K562 (cell line): ENCODE measurements around the gene PLA2G12B. TPM values are rescaled to one million over a fixed set of nuclear protein-coding genes. Genes with fewer than 3 reads are reported as not detected.
A peak's percentile ranks its signal among the peaks of the same experiment; 100 is the strongest.

Experiments used
- C11orf30 ChIP-seq: fragments of 450-650 bp; IDR thresholded peaks from 2 replicates; pipeline ENCODE4 v1.6.1; 2016; ENCODE audit warnings: low read depth, mild to moderate bottlenecking
- HIVEP1 ChIP-seq: fragments of 250-450 bp; sonication (Bioruptor Pico); IDR thresholded peaks from 2 replicates; pipeline ENCODE4 v1.4.0; 2020; ENCODE audit warnings: mild to moderate bottlenecking
- HSF4 ChIP-seq: fragments of 250-450 bp; sonication (Bioruptor Pico); IDR thresholded peaks from 2 replicates; pipeline ENCODE4 v2.1.2; 2022; ENCODE audit warnings: mild to moderate bottlenecking, moderate library complexity, borderline replicate concordance
- MAFF ChIP-seq: IDR thresholded peaks from 2 replicates; pipeline ENCODE4 v1.6.1; 2012; ENCODE audit warnings: low read length, improper control_type of control experiment
- NCOA2 ChIP-seq, 2 experiments: fragments of 450-650 bp; IDR thresholded peaks; 2 replicates each; pipeline ENCODE4 v1.6.1; 2018; ENCODE audit warnings: mild to moderate bottlenecking in 2 of 2, moderate library complexity in 1 of 2; ENCODE audit not compliant: partially characterized antibody in 2 of 2
- TAF15 ChIP-seq: fragments of 200-400 bp; formaldehyde crosslinking; IDR thresholded peaks from 2 replicates; pipeline ENCODE4 v1.6.1; 2017; ENCODE audit warnings: mild to moderate bottlenecking, low read depth, low read length, moderate library complexity
- polyA plus RNA-seq, 8 experiments: library from polyadenylated mRNA; depleted of rRNA in 4 of 8; stranded (reverse) in 5 of 8; unstranded in 3 of 8; fragments of >200 nt; fragmentation: Nextera tagmentation in 2 of 8; fragmentation: Illumina TruSeq in 1 of 8; extraction: Ambion mirVana in 2 of 8; extraction: Trizol in 1 of 8; gene quantifications; 2 replicates each; pipeline versions ENCODE4 v1.2.1 to v1.2.3, GENCODE V29; 2011 to 2014; ENCODE audit warnings: inconsistent platforms in 1 of 8, missing spikeins in 1 of 8
- total RNA-seq, 7 experiments: library from RNA; depleted of rRNA in 6 of 7; stranded (reverse); fragments of >200 nt in 6 of 7; fragmentation: Illumina TruSeq in 2 of 7; extraction: Trizol in 2 of 7; gene quantifications; 2 replicates each; pipeline versions ENCODE4 v1.2.1 to v1.2.3, GENCODE V29; 2011 to 2021; ENCODE audit warnings: low replicate concordance in 1 of 7
- TF ChIP-seq, protein P1 (sequence below), 2 experiments: fragments of 150-350 bp in 1 of 2; IDR thresholded peaks; 2 replicates each; pipeline ENCODE4 v1.6.1; 2012 to 2016; ENCODE audit warnings: low read depth in 2 of 2, low read length in 2 of 2, mild to moderate bottlenecking in 1 of 2, moderate library complexity in 1 of 2
- TF ChIP-seq, protein P2 (sequence below): sonication (generic); formaldehyde crosslinking; IDR thresholded peaks from 2 replicates; pipeline ENCODE4 v1.8.0; 2022; ENCODE audit warnings: mild to moderate bottlenecking, missing genetic modification reagents

The PLA2G12B gene
- total and polyA plus RNA-seq, 9 of the 15 experiments (the other 6 are each of a cell fraction or from before 2014, with no cell fraction given) = not detected

DNA sequence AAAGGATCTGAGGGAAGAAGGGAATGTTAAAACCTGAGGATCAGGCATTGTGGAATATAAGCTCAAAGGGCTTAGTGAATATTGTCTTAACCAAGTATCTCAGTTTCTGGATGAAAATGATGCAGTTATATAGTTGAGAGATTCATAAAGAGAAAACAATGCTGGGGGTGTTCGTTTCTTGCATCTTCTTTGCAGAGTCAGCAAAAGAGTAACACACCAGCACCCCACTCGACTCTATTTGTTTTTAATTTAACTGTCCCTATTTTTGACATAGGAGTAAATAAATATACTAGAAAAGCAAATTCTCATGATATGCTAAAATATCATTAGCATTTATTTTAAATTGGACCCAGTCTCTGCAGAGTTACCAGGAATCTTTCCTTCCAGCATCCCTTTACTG lies 68.7 kb downstream of the PLA2G12B start (continued):
- TF ChIP-seq, protein P1, sequence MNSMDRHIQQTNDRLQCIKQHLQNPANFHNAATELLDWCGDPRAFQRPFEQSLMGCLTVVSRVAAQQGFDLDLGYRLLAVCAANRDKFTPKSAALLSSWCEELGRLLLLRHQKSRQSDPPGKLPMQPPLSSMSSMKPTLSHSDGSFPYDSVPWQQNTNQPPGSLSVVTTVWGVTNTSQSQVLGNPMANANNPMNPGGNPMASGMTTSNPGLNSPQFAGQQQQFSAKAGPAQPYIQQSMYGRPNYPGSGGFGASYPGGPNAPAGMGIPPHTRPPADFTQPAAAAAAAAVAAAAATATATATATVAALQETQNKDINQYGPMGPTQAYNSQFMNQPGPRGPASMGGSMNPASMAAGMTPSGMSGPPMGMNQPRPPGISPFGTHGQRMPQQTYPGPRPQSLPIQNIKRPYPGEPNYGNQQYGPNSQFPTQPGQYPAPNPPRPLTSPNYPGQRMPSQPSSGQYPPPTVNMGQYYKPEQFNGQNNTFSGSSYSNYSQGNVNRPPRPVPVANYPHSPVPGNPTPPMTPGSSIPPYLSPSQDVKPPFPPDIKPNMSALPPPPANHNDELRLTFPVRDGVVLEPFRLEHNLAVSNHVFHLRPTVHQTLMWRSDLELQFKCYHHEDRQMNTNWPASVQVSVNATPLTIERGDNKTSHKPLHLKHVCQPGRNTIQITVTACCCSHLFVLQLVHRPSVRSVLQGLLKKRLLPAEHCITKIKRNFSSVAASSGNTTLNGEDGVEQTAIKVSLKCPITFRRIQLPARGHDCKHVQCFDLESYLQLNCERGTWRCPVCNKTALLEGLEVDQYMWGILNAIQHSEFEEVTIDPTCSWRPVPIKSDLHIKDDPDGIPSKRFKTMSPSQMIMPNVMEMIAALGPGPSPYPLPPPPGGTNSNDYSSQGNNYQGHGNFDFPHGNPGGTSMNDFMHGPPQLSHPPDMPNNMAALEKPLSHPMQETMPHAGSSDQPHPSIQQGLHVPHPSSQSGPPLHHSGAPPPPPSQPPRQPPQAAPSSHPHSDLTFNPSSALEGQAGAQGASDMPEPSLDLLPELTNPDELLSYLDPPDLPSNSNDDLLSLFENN (IDR thresholded peaks at IDR 0.05; ENCODE audit: low read depth in 2 of 2, low read length in 2 of 2) = no peak
- TF ChIP-seq HIVEP1 (no peak), C11orf30 (peak; percentile 78), HSF4 (no peak), MAFF (peak; percentile 79), TAF15 (no peak), NCOA2 (IDR thresholded peaks at IDR 0.05; ENCODE audit: partially characterized antibody in 2 of 2) (no peak)
- TF ChIP-seq, protein P2, sequence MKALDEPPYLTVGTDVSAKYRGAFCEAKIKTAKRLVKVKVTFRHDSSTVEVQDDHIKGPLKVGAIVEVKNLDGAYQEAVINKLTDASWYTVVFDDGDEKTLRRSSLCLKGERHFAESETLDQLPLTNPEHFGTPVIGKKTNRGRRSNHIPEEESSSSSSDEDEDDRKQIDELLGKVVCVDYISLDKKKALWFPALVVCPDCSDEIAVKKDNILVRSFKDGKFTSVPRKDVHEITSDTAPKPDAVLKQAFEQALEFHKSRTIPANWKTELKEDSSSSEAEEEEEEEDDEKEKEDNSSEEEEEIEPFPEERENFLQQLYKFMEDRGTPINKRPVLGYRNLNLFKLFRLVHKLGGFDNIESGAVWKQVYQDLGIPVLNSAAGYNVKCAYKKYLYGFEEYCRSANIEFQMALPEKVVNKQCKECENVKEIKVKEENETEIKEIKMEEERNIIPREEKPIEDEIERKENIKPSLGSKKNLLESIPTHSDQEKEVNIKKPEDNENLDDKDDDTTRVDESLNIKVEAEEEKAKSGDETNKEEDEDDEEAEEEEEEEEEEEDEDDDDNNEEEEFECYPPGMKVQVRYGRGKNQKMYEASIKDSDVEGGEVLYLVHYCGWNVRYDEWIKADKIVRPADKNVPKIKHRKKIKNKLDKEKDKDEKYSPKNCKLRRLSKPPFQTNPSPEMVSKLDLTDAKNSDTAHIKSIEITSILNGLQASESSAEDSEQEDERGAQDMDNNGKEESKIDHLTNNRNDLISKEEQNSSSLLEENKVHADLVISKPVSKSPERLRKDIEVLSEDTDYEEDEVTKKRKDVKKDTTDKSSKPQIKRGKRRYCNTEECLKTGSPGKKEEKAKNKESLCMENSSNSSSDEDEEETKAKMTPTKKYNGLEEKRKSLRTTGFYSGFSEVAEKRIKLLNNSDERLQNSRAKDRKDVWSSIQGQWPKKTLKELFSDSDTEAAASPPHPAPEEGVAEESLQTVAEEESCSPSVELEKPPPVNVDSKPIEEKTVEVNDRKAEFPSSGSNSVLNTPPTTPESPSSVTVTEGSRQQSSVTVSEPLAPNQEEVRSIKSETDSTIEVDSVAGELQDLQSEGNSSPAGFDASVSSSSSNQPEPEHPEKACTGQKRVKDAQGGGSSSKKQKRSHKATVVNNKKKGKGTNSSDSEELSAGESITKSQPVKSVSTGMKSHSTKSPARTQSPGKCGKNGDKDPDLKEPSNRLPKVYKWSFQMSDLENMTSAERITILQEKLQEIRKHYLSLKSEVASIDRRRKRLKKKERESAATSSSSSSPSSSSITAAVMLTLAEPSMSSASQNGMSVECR (CRISPR knock-in tag) = no peak

Other genes starting within 250 kb of the PLA2G12B start
- not detected in 2 replicates for gene OIT3, start 61.1 kb downstream of the PLA2G12B start, total RNA-seq (2014; rRNA removed)
- not detected in 2 replicates for gene OIT3, start 61.1 kb downstream of the PLA2G12B start, total RNA-seq (2014; rRNA removed; fragmentation: Illumina TruSeq; extraction: Trizol)
- not detected in 2 replicates for gene OIT3, start 61.1 kb downstream of the PLA2G12B start, total RNA-seq (2015; rRNA removed; fragmentation: Illumina TruSeq; extraction: Trizol)
- not detected in 2 replicates for gene OIT3, start 61.1 kb downstream of the PLA2G12B start, total RNA-seq (2021)
- not detected in 2 replicates for gene OIT3, start 61.1 kb downstream of the PLA2G12B start, polyA plus RNA-seq (2011; rRNA removed)
- gene OIT3, start 61.1 kb downstream of the PLA2G12B start, polyA plus RNA-seq (2014; fragmentation: Illumina TruSeq; extraction: Trizol) = not detected in 2 replicates
- not detected for gene OIT3, start 61.1 kb downstream of the PLA2G12B start, polyA plus RNA-seq (2014; fragmentation: Nextera tagmentation; extraction: Ambion mirVana)
- not detected in 2 replicates for gene OIT3, start 61.1 kb downstream of the PLA2G12B start, polyA plus RNA-seq (2014; rRNA removed)
- gene P4HA1, start 142.1 kb upstream of the PLA2G12B start, total RNA-seq (2014; rRNA removed) = 20.2 and 23.4 TPM in 2 replicates
- gene P4HA1, start 142.1 kb upstream of the PLA2G12B start, total RNA-seq (2014; rRNA removed; fragmentation: Illumina TruSeq; extraction: Trizol) = 39.5 and 41.2 TPM in 2 replicates
- 28.5 and 31.9 TPM in 2 replicates for gene P4HA1, start 142.1 kb upstream of the PLA2G12B start, total RNA-seq (2015; rRNA removed; fragmentation: Illumina TruSeq; extraction: Trizol)
- 23.9 and 27.2 TPM in 2 replicates for gene P4HA1, start 142.1 kb upstream of the PLA2G12B start, total RNA-seq (2021)
- gene P4HA1, start 142.1 kb upstream of the PLA2G12B start, polyA plus RNA-seq (2011; rRNA removed) = 149 and 177 TPM in 2 replicates
- 24.6 and 30.3 TPM in 2 replicates for gene P4HA1, start 142.1 kb upstream of the PLA2G12B start, polyA plus RNA-seq (2014; fragmentation: Illumina TruSeq; extraction: Trizol)
- gene P4HA1, start 142.1 kb upstream of the PLA2G12B start, polyA plus RNA-seq (2014; fragmentation: Nextera tagmentation; extraction: Ambion mirVana) = 10 to 100 TPM; 21.0 to 28.6 TPM
- 20.2 and 23.1 TPM in 2 replicates for gene P4HA1, start 142.1 kb upstream of the PLA2G12B start, polyA plus RNA-seq (2014; rRNA removed)
- 3.9 and 5.6 TPM in 2 replicates for gene NUDT13, start 155.6 kb upstream of the PLA2G12B start, total RNA-seq (2014; rRNA removed)
- gene NUDT13, start 155.6 kb upstream of the PLA2G12B start, total RNA-seq (2014; rRNA removed; fragmentation: Illumina TruSeq; extraction: Trizol) = 7.1 and 7.6 TPM in 2 replicates
- 3.5 and 5.6 TPM in 2 replicates for gene NUDT13, start 155.6 kb upstream of the PLA2G12B start, total RNA-seq (2015; rRNA removed; fragmentation: Illumina TruSeq; extraction: Trizol)
- 3.4 and 4.7 TPM in 2 replicates for gene NUDT13, start 155.6 kb upstream of the PLA2G12B start, total RNA-seq (2021)
- gene NUDT13, start 155.6 kb upstream of the PLA2G12B start, polyA plus RNA-seq (2011; rRNA removed) = 10.5 and 11.1 TPM in 2 replicates
- gene NUDT13, start 155.6 kb upstream of the PLA2G12B start, polyA plus RNA-seq (2014; fragmentation: Illumina TruSeq; extraction: Trizol) = 5.0 and 5.6 TPM in 2 replicates
- 1 to 10 TPM; 5.2 to 7.1 TPM for gene NUDT13, start 155.6 kb upstream of the PLA2G12B start, polyA plus RNA-seq (2014; fragmentation: Nextera tagmentation; extraction: Ambion mirVana)
- 4.7 and 10.9 TPM in 2 replicates for gene NUDT13, start 155.6 kb upstream of the PLA2G12B start, polyA plus RNA-seq (2014; rRNA removed)
- gene ECD, start 213.2 kb upstream of the PLA2G12B start, total RNA-seq (2014; rRNA removed) = 43.1 and 52.8 TPM in 2 replicates
- gene ECD, start 213.2 kb upstream of the PLA2G12B start, total RNA-seq (2014; rRNA removed; fragmentation: Illumina TruSeq; extraction: Trizol) = 51.2 and 60.1 TPM in 2 replicates
- gene ECD, start 213.2 kb upstream of the PLA2G12B start, total RNA-seq (2015; rRNA removed; fragmentation: Illumina TruSeq; extraction: Trizol) = 53.9 and 57.2 TPM in 2 replicates
- gene ECD, start 213.2 kb upstream of the PLA2G12B start, total RNA-seq (2021) = 44.9 and 48.8 TPM in 2 replicates
- gene ECD, start 213.2 kb upstream of the PLA2G12B start, polyA plus RNA-seq (2011; rRNA removed) = 63.0 and 79.9 TPM in 2 replicates
- gene ECD, start 213.2 kb upstream of the PLA2G12B start, polyA plus RNA-seq (2014; fragmentation: Illumina TruSeq; extraction: Trizol) = 51.0 and 59.4 TPM in 2 replicates
- gene ECD, start 213.2 kb upstream of the PLA2G12B start, polyA plus RNA-seq (2014; fragmentation: Nextera tagmentation; extraction: Ambion mirVana) = 10 to 100 TPM; 33.5 to 75.3 TPM
- gene ECD, start 213.2 kb upstream of the PLA2G12B start, polyA plus RNA-seq (2014; rRNA removed) = 52.6 and 53.2 TPM in 2 replicates
- 3.2 and 4.2 TPM in 2 replicates for gene FAM149B1, start 213.3 kb upstream of the PLA2G12B start, total RNA-seq (2014; rRNA removed)
- 9.5 and 10.3 TPM in 2 replicates for gene FAM149B1, start 213.3 kb upstream of the PLA2G12B start, total RNA-seq (2014; rRNA removed; fragmentation: Illumina TruSeq; extraction: Trizol)
- gene FAM149B1, start 213.3 kb upstream of the PLA2G12B start, total RNA-seq (2015; rRNA removed; fragmentation: Illumina TruSeq; extraction: Trizol) = 8.8 and 9.2 TPM in 2 replicates
- gene FAM149B1, start 213.3 kb upstream of the PLA2G12B start, total RNA-seq (2021) = 6.1 and 7.2 TPM in 2 replicates
- 18.5 and 21.5 TPM in 2 replicates for gene FAM149B1, start 213.3 kb upstream of the PLA2G12B start, polyA plus RNA-seq (2011; rRNA removed)
- 9.3 and 9.5 TPM in 2 replicates for gene FAM149B1, start 213.3 kb upstream of the PLA2G12B start, polyA plus RNA-seq (2014; fragmentation: Illumina TruSeq; extraction: Trizol)
- 10 to 100 TPM; 14.4 to 16.9 TPM for gene FAM149B1, start 213.3 kb upstream of the PLA2G12B start, polyA plus RNA-seq (2014; fragmentation: Nextera tagmentation; extraction: Ambion mirVana)
- 6.0 and 8.7 TPM in 2 replicates for gene FAM149B1, start 213.3 kb upstream of the PLA2G12B start, polyA plus RNA-seq (2014; rRNA removed)